Stimulated activated CD8-positive, alpha-beta memory T cell treated with anti-CD3 and anti-CD28 coated beads, Interleukin-12 subunit alpha, Interleukin-12 subunit beta, amount 100 ng/mL, for 4 hours (primary cell): Measurements from ENCODE around the gene LIMS2.

Source experiments
- DNase-seq: peaks from one replicate; pipeline ENCODE4 v3.0.0-alpha.2; 2020; ENCODE audit warnings: low read depth

Gene LIMS2

GRCh38 chr2:127674241-127675209 lies 805 bp downstream of the LIMS2 start:
- no peak for DNase-seq

- no peak for DNase-seq
These were observed 1.9 kb downstream of the LIMS2 start for GRCh38 chr2:127673291-127674069.

- DNase-seq: no peak
These were observed 2.7 kb downstream of the LIMS2 start for GRCh38 chr2:127672341-127673224.

GRCh38 chr2:127671557-127672302 lies 3.6 kb downstream of the LIMS2 start:
- DNase-seq: no peak

GRCh38 chr2:127670957-127671290 lies 4.4 kb downstream of the LIMS2 start:
- DNase-seq: no peak

- no peak for DNase-seq
These were observed 5.0 kb downstream of the LIMS2 start for GRCh38 chr2:127670055-127670956.

- DNase-seq: no peak
These were observed 6.3 kb downstream of the LIMS2 start for GRCh38 chr2:127669056-127669455.

DNA sequence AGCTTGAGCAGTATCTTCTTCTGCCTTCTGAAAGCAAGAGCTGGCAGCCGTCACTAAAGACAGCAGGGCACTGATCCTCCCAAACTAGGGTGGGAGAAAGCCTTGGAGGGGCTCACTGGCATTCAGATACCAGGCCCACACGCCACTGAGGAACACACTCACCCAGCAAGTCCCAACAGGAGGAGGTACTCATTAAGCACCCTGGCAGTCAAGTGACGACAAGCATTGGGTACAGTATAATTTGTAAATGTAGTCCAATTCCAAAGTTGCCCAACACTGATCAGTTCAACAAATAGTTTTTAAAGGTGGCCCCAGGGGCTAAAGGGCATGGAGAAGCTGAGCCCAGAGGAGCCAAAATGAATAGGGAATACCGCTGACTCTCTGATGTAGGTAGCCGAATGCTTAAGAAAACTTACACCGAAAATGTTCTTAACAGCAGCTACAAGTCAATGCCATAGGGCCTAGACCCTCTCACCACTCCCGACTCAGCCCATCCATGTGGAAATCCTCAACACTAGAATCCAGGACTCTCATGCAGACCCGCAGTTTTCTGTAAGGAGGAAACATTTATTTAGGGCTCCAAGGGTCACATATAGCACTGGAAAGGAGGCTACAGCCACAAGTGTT lies 9.9 kb downstream of the LIMS2 start:
- DNase-seq: no peak

GRCh38 chr2:127664895-127665225 lies 10.5 kb downstream of the LIMS2 start:
- DNase-seq: no peak

- DNase-seq: no peak
These were observed 11.1 kb downstream of the LIMS2 start for GRCh38 chr2:127664065-127664894.

- no peak for DNase-seq
These were observed 11.7 kb downstream of the LIMS2 start for GRCh38 chr2:127663566-127664064.

DNA sequence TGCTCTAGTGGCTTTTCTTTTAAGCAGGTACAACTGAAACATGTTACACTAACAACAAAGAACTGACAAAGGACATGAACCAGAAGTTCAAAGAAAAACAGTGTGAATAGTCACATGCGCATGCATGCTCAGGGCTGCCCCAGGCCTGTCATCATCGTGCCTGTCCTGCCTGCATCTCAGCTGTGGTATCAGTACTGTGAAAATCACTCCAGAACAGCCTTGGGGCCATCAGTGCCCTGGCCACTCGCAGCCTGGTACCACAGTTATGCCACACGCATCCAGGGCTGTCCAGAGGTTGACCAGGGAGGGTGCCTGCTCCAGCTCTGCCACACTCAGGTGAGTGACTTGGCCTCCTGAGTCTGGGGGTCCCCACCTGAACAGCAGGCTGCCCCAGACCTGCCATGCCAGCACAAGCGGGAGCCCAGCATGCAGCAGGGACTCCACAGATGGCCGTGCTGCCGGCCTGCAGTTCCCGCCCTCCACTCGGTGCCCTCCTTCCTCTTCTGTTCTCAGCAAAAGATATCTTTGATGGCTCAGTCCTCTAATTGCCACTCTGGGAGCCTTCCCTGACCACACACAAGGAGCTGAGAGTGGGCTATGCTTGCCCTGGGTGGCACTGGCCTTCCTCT lies 12.3 kb downstream of the LIMS2 start:
- no peak for DNase-seq

DNA sequence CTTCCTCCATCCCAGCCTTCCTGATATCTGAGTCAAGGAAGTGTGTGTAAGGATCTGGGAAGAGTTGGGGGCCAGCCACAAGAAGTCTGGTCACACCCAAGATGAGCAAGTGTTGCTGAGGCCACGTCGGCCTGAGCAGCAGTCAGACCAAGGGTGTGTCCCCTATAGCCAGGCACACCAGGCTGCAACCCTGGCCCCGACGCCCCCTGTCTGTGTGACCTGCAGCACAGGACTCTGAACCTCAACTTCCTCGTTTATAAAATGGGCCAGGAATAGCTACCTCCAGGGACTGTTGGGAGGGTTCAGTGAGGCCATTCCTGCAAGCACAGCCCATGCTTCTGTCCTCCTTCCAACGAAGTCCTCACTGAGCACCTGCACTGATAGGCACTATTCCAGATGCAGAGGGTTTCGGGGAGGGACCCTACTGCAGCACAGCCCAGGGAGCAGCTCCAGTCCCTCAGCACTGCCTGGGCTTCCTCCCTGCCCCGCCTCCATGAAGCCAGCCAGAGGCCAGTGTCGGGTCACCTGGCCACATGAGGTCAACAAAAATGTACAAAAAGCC lies 13.3 kb downstream of the LIMS2 start:
- no peak for DNase-seq

DNA sequence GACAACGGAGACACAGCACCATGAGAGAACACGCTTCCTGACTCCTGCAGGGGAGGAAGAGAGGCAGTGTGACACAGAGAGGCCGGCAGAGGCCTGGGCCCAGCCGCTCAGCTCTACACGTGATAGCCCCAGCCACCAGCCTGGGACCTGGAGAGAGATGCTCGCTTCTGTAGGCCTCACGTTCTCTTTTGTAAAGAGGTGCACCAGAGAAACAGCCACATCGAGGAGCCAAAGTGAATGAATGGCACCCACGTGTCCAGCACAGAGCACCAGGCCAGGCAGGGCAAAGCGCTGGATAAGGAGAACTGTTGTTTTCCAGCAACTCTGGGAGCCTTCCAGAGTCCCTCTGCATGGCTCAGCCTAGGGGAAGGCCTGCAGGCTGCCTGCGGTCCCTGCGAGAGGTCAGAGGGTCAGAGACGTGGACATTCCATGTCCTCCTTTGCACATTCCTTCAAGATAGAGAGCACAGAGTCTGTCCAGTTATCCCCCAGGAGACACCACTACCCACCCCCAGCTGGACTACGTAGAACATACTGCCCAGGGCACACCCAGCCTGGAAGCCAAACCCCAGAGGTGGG lies 14.2 kb downstream of the LIMS2 start:
- no peak for DNase-seq

DNA sequence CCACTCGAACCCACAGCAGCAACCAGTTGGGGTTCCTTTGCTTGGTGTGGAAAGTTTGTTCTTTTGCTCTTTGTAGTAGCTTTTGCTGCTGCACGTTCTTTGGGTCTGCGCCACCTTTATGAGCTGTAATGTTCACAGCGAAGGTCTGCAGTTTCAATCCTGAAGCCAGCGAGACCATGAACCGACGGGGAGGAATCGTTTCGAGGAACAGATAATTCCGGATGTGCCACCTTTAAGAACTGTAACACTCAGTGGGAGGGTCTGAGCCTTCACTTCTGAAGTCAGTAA lies 15.1 kb downstream of the LIMS2 start:
- DNase-seq: no peak

DNA sequence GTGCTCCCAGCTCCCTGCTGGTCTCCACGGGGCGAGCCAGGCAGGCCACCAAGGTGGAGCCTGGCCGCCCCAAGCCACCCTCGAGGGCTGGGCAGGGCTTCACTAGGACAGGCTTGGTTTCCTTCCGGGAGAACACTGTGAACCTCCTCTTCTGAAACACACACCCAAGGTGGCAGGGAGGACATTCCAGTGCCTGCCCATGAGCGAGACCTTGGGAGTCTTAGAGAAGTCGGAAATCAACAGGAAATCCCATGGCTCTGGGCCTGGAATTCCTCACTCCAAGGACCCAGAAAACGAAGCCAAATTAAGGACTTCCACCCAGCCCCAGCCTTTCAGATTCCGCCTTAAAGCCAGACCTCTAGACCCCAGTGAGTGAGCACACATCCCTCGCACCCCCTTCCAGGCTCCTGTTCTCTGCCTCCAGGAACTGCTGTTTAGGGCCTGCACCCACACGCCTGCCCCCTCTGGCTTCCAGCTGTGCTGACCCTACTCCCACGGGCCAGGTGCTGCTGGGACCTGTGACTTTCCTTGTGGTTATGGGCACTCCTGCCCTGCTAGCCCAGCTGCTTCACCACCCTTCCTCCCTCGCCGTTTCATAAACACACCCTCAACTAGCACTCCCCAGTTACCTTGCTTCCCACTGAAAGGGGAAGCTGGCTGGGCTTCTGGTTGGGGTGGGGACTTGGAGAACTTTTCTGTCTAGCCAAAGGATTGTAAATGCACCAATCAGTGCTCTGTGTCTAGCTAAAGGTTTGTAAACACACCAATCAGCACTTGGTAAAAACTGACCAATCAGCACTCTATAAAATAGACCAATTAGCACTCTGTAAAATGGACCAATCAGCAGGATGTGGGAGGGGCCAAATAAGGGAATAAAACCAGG lies 15.7 kb downstream of the LIMS2 start:
- DNase-seq: no peak
